Uterus (tissue), 2 donors: Measurements from ENCODE around the gene CASK.

ENCODE experiments used
- POLR2A ChIP-seq, 2 donors: fragments of 450-650 bp; IDR thresholded peaks; one replicate each; pipeline ENCODE4 v1.6.1; 2016; ENCODE audit warnings: antibody characterized with exemption in 2 of 2, mild to moderate bottlenecking in 1 of 2, moderate library complexity in 1 of 2
- TF ChIP-seq, protein P1 (sequence below), 4 experiments: fragments of 200-600 bp in 2 of 4; fragments of 450-650 bp in 2 of 4; sonication (generic) in 2 of 4; IDR thresholded peaks; one replicate each; pipeline ENCODE4 v1.5.1; 2016 to 2019; ENCODE audit warnings: antibody characterized with exemption in 4 of 4, mild to moderate bottlenecking in 2 of 4, moderate library complexity in 1 of 4

- TF ChIP-seq, protein P1, sequence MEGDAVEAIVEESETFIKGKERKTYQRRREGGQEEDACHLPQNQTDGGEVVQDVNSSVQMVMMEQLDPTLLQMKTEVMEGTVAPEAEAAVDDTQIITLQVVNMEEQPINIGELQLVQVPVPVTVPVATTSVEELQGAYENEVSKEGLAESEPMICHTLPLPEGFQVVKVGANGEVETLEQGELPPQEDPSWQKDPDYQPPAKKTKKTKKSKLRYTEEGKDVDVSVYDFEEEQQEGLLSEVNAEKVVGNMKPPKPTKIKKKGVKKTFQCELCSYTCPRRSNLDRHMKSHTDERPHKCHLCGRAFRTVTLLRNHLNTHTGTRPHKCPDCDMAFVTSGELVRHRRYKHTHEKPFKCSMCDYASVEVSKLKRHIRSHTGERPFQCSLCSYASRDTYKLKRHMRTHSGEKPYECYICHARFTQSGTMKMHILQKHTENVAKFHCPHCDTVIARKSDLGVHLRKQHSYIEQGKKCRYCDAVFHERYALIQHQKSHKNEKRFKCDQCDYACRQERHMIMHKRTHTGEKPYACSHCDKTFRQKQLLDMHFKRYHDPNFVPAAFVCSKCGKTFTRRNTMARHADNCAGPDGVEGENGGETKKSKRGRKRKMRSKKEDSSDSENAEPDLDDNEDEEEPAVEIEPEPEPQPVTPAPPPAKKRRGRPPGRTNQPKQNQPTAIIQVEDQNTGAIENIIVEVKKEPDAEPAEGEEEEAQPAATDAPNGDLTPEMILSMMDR (IDR thresholded peaks at IDR 0.05), result no peak
- TF ChIP-seq POLR2A (IDR thresholded peaks at IDR 0.05), result no peak
These were observed 94.5 kb downstream of the CASK start for GRCh38 chrX:41828826-41829225.
